ENCODE measurements around the gene NEU2.

The NEU2 gene

DNA sequence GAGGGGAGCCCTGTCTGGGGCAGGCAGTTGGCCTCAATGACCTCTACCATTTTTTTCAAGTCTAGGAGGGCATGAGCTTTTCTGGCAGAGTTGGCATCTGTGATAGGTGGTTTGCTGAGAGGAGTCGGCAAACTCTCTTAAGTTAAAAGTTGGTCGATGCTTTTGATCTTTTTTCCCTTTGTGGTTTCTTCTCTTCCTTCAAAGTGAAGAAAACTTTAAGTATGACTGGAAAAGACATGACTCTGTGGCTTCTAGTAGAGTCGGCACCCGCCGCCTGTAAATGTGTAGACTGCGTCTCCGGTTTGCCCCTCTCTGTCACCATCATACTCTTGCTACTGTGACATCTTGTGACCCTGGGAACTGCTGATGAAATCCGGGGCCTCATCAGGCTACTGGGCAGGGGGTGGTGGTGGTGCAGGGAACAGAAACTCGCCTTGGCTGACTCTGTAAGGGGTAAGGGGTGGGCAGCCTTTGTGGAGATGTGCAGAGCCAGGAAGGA, 48.8 kb downstream of the NEU2 start:
- Histone ChIP-seq H3K27ac (ENCODE audit: extremely low read depth, low read depth, low read length) (no peak overlapping the region), H3K4me1 (ENCODE audit: control insufficient read depth, insufficient read depth, low read length) (no peaks in the 10 kb centered on the region), H3K9me3 (ENCODE audit: control insufficient read depth, insufficient read depth, low read depth, low read length) (no peaks in the 10 kb centered on the region), H3K36me3 (ENCODE audit: control insufficient read depth in 2 of 2, insufficient read depth in 1 of 2, low read length in 2 of 2) (no peaks in the 10 kb centered on the region), H3K4me3 (ENCODE audit: low read depth, low read length) (no peak overlapping the region)
- POLR2A ChIA-PET = no interaction called here
- CTCF ChIA-PET = no interaction called here
- TF ChIP-seq ZNF426 (tag by site-specific recombination; IDR thresholded peaks at IDR 0.05) = no peak
- TF ChIP-seq ZNF596 (tag by site-specific recombination; IDR thresholded peaks at IDR 0.05) = no peak
- no peak for TF ChIP-seq ZNF600 (tag by site-specific recombination; IDR thresholded peaks at IDR 0.05)
- TF ChIP-seq HOXA7 (CRISPR knock-in tag; IDR thresholded peaks at IDR 0.05; ENCODE audit: borderline replicate concordance) = no peak

- Histone ChIP-seq H3K4me1 (ENCODE audit: control insufficient read depth, insufficient read depth, low read length) (no peaks in the 10 kb centered on the region), H3K36me3 (ENCODE audit: control insufficient read depth in 2 of 2, insufficient read depth in 1 of 2, low read length in 2 of 2) (no peaks in the 10 kb centered on the region), H3K4me3 (ENCODE audit: low read depth, low read length) (no peak overlapping the region), H3K27ac (ENCODE audit: extremely low read depth, low read depth, low read length) (no peak overlapping the region), H3K9me3 (ENCODE audit: control insufficient read depth, insufficient read depth, low read depth, low read length) (no peaks in the 10 kb centered on the region)
- ChIA-PET POLR2A (no interaction called here), CTCF (no interaction called here)
- no peak for TF ChIP-seq HOXD13 (CRISPR knock-in tag; IDR thresholded peaks at IDR 0.05; ENCODE audit: borderline replicate concordance)
- TF ChIP-seq ZNF211 (tag by site-specific recombination; IDR thresholded peaks at IDR 0.05; ENCODE audit: low read depth) = no peak
- no peak for TF ChIP-seq GLI4 (tag by site-specific recombination; IDR thresholded peaks at IDR 0.05)
- no peak for TF ChIP-seq ZSCAN23 (tag by site-specific recombination; IDR thresholded peaks at IDR 0.05)
These were observed 49.3 kb downstream of the NEU2 start for GRCh38 chr2:233081731-233082221.

- ChIA-PET POLR2A (no interaction called here), CTCF (interaction anchor here (0.8 kb wide), 1 partner anchor 28 kb away, joined by 4 read pairs; no protein-coding TSS in a partner anchor)
These were observed 49.9 kb downstream of the NEU2 start for GRCh38 chr2:233082222-233082930.

More at GRCh38 chr2:233082222-233082930, 49.9 kb downstream of the NEU2 start:
- Histone ChIP-seq H3K4me3 (ENCODE audit: low read depth, low read length) (no peak overlapping the region), H3K27ac (ENCODE audit: extremely low read depth, low read depth, low read length) (no peak overlapping the region), H3K9me3 (ENCODE audit: control insufficient read depth, insufficient read depth, low read depth, low read length) (no peaks in the 10 kb centered on the region), H3K4me1 (ENCODE audit: control insufficient read depth, insufficient read depth, low read length) (no peaks in the 10 kb centered on the region), H3K36me3 (ENCODE audit: control insufficient read depth in 2 of 2, insufficient read depth in 1 of 2, low read length in 2 of 2) (no peaks in the 10 kb centered on the region)
- TF ChIP-seq, protein P1, sequence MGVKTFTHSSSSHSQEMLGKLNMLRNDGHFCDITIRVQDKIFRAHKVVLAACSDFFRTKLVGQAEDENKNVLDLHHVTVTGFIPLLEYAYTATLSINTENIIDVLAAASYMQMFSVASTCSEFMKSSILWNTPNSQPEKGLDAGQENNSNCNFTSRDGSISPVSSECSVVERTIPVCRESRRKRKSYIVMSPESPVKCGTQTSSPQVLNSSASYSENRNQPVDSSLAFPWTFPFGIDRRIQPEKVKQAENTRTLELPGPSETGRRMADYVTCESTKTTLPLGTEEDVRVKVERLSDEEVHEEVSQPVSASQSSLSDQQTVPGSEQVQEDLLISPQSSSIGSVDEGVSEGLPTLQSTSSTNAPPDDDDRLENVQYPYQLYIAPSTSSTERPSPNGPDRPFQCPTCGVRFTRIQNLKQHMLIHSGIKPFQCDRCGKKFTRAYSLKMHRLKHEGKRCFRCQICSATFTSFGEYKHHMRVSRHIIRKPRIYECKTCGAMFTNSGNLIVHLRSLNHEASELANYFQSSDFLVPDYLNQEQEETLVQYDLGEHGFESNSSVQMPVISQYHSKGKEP (tag by site-specific recombination; IDR thresholded peaks at IDR 0.05) = no peak
- TF ChIP-seq, protein P2, sequence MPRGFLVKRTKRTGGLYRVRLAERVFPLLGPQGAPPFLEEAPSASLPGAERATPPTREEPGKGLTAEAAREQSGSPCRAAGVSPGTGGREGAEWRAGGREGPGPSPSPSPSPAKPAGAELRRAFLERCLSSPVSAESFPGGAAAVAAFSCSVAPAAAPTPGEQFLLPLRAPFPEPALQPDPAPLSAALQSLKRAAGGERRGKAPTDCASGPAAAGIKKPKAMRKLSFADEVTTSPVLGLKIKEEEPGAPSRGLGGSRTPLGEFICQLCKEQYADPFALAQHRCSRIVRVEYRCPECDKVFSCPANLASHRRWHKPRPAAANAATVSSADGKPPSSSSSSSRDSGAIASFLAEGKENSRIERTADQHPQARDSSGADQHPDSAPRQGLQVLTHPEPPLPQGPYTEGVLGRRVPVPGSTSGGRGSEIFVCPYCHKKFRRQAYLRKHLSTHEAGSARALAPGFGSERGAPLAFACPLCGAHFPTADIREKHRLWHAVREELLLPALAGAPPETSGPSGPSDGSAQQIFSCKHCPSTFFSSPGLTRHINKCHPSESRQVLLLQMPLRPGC (tag by site-specific recombination; IDR thresholded peaks at IDR 0.05) = no peak
- TF ChIP-seq, protein P3, sequence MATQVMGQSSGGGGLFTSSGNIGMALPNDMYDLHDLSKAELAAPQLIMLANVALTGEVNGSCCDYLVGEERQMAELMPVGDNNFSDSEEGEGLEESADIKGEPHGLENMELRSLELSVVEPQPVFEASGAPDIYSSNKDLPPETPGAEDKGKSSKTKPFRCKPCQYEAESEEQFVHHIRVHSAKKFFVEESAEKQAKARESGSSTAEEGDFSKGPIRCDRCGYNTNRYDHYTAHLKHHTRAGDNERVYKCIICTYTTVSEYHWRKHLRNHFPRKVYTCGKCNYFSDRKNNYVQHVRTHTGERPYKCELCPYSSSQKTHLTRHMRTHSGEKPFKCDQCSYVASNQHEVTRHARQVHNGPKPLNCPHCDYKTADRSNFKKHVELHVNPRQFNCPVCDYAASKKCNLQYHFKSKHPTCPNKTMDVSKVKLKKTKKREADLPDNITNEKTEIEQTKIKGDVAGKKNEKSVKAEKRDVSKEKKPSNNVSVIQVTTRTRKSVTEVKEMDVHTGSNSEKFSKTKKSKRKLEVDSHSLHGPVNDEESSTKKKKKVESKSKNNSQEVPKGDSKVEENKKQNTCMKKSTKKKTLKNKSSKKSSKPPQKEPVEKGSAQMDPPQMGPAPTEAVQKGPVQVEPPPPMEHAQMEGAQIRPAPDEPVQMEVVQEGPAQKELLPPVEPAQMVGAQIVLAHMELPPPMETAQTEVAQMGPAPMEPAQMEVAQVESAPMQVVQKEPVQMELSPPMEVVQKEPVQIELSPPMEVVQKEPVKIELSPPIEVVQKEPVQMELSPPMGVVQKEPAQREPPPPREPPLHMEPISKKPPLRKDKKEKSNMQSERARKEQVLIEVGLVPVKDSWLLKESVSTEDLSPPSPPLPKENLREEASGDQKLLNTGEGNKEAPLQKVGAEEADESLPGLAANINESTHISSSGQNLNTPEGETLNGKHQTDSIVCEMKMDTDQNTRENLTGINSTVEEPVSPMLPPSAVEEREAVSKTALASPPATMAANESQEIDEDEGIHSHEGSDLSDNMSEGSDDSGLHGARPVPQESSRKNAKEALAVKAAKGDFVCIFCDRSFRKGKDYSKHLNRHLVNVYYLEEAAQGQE (tag by site-specific recombination; IDR thresholded peaks at IDR 0.05) = no peak
